HepG2 (cell line): ENCODE results near the gene ST8SIA1. TPM values are rescaled to one million over a fixed set of nuclear protein-coding genes. Genes with fewer than 3 reads are reported as not detected.

Source experiments
- ATAC-seq: fragments of 200-7000 bp; cut with Tn5 transposase; 3 replicates; pipeline ENCODE4 v1.9.1; 2020; ENCODE audit warnings: mild to moderate bottlenecking, moderate library complexity
- BruUV-seq: library from RNA; stranded (reverse); fragments of 400-500 nt; replicated peaks from 2 replicates; lab custom pipeline; 2021; lab: Mats Ljungman, UMichigan
- CTCF ChIA-PET: fragments of 300-600 bp; formaldehyde crosslinking; extraction: SDS; loops from one replicate; lab custom pipeline; 2021; ENCODE audit warnings: low total read pairs, inconsistent platforms, low intra/inter-chr PET ratio; lab: Yijun Ruan, JAX
- POLR2A ChIA-PET: fragments of 350-600 bp; sonication (Branson Sonifier 250); formaldehyde crosslinking; loops from one replicate; lab custom pipeline; 2020; ENCODE audit warnings: antibody characterized with exemption, inconsistent platforms; lab: Yijun Ruan, JAX
- DNase-seq: peaks from one replicate; pipeline ENCODE4 v3.0.0-alpha.2; 2015; ENCODE audit warnings: low spot score
- FAIRE-seq: peaks from 3 replicates; lab custom pipeline; 2011; peaks lifted over from hg19 to GRCh38; lab: Jason Lieb, UNC
- H2AFZ ChIP-seq: one replicate; pipeline ENCODE4 v1.6.1; 2011; ENCODE audit warnings: low read length, inconsistent platforms
- H3K27ac ChIP-seq: fragments of 300-600 bp; 3 replicates; pipeline ENCODE4 v1.8.0; 2011; ENCODE audit warnings: mixed run types, mild to moderate bottlenecking, mixed read lengths, low read length, inconsistent platforms; ENCODE audit not compliant: insufficient read depth; ENCODE audit errors: extremely low read length
- H3K27me3 ChIP-seq, 2 experiments: fragments of 200-600 bp in 1 of 2; 2 replicates in 1 of 2; 3 replicates in 1 of 2; pipeline versions ENCODE4 v1.6.0 to v1.8.0; 2011; ENCODE audit warnings: low read length in 2 of 2, mild to moderate bottlenecking in 2 of 2, moderate library complexity in 2 of 2, inconsistent platforms in 1 of 2; ENCODE audit not compliant: insufficient read depth in 2 of 2, control insufficient read depth in 1 of 2
- H3K36me3 ChIP-seq, 2 experiments: fragments of 200-600 bp in 1 of 2; replicated peaks in 1 of 2; 2 replicates in 1 of 2; 3 replicates in 1 of 2; pipeline versions ENCODE4 v1.5.1 to v1.8.0; 2011; ENCODE audit warnings: low read length in 2 of 2, inconsistent platforms in 1 of 2; ENCODE audit not compliant: insufficient read depth in 2 of 2, control insufficient read depth in 1 of 2
- H3K4me1 ChIP-seq: 2 replicates; pipeline ENCODE4 v1.5.1; 2012; ENCODE audit warnings: low read length, inconsistent platforms; ENCODE audit not compliant: insufficient read depth
- H3K4me2 ChIP-seq: 2 replicates; pipeline ENCODE4 v1.6.0; 2011; ENCODE audit warnings: low read depth, low read length, inconsistent platforms
- H3K4me3 ChIP-seq, 3 experiments: fragments of 200-600 bp in 1 of 3; sonication (generic), shearing (Covaris generic) in 1 of 3; replicated peaks in 1 of 3; 2 replicates each; pipeline ENCODE4 v1.5.1; 2011 to 2016; ENCODE audit warnings: low read length in 3 of 3, inconsistent platforms in 2 of 3, low read depth in 2 of 3, mild to moderate bottlenecking in 2 of 3, control low read depth in 1 of 3, mixed read lengths in 1 of 3; ENCODE audit not compliant: insufficient read depth in 1 of 3
- H3K79me2 ChIP-seq: one replicate; pipeline ENCODE4 v1.6.1; 2011; ENCODE audit warnings: low read length, inconsistent platforms; ENCODE audit not compliant: insufficient read depth
- H3K9ac ChIP-seq: 2 replicates; pipeline ENCODE4 v1.6.0; 2011; ENCODE audit warnings: mild to moderate bottlenecking, low read depth, low read length, inconsistent platforms; ENCODE audit not compliant: insufficient read depth
- H3K9me3 ChIP-seq: 2 replicates; pipeline ENCODE4 v1.5.1; 2012; ENCODE audit warnings: mild to moderate bottlenecking, low read length
- H4K20me1 ChIP-seq: 2 replicates; pipeline ENCODE4 v1.6.0; 2011; ENCODE audit warnings: inconsistent platforms, mild to moderate bottlenecking, low read length, moderate library complexity; ENCODE audit not compliant: insufficient read depth
- EHMT2 ChIP-seq: fragments of 200-600 bp; sonication (generic); IDR thresholded peaks from 2 replicates; pipeline ENCODE4 v1.7.0; 2017; ENCODE audit warnings: antibody characterized with exemption, low read depth, low read length, borderline replicate concordance
- IRX3 ChIP-seq: sonication (generic); formaldehyde crosslinking; IDR thresholded peaks from 2 replicates; pipeline ENCODE4 v1.8.1; 2023; ENCODE audit warnings: mild to moderate bottlenecking, low read depth, missing genetic modification reagents, borderline replicate concordance
- MIER3 ChIP-seq: IDR thresholded peaks from 2 replicates; pipeline ENCODE4 v1.6.1; 2016; ENCODE audit warnings: missing compliant biosample characterization, borderline replicate concordance
- NFRKB ChIP-seq: fragments of 450-650 bp; IDR thresholded peaks from 2 replicates; pipeline ENCODE4 v1.6.1; 2017
- RXRA ChIP-seq: sonication (generic); formaldehyde crosslinking; IDR thresholded peaks from 2 replicates; pipeline ENCODE4 v1.5.1; 2020; ENCODE audit warnings: missing genetic modification reagents
- SIX1 ChIP-seq: sonication (generic); formaldehyde crosslinking; IDR thresholded peaks from 2 replicates; pipeline ENCODE4 v1.4.0; 2020; ENCODE audit warnings: missing genetic modification reagents, borderline replicate concordance
- WGBS: methylation state at CpG from one replicate; pipeline ENCODE4 v1.1.6; 2017; ENCODE audit warnings: low lambda C conversion rate; 5-methylcytosine and 5-hydroxymethylcytosine counted together
- in situ Hi-C: cut with HindIII; loops from 2 replicates; pipeline ENCODE4 v1.10.0; 2017; ENCODE audit warnings: low pct_unique_long_range_greater_than_20kb; ENCODE audit not compliant: extremely low pct_ligation_motif_present
- intact Hi-C: fragments of 100-400 bp; cut with micrococcal nuclease; formaldehyde crosslinking; loops from one replicate; pipeline ENCODE4 v1.10.0; 2022; ENCODE audit not compliant: unreplicated experiment
- polyA plus RNA-seq, 8 experiments: library from polyadenylated mRNA; depleted of rRNA in 3 of 8; stranded (reverse) in 7 of 8; unstranded in 1 of 8; fragments of >200 nt; fragmentation: Illumina TruSeq in 4 of 8; extraction: Trizol in 4 of 8; gene quantifications; 2 replicates each; pipeline versions ENCODE4 v1.2.1 to v1.2.3, GENCODE V29; 2011 to 2016; ENCODE audit warnings: low read depth in 4 of 8, missing spikeins in 1 of 8, mixed read lengths in 1 of 8; ENCODE audit not compliant: insufficient read depth in 1 of 8
- total RNA-seq, 5 experiments: library from RNA; depleted of rRNA; stranded (reverse); fragments of >200 nt; fragmentation: Illumina TruSeq; extraction: Trizol; gene quantifications; 2 replicates each; pipeline ENCODE4 v1.2.3, GENCODE V29; 2016; ENCODE audit warnings: low read depth in 1 of 5
- TF ChIP-seq, protein P1 (sequence below): sonication (generic); formaldehyde crosslinking; IDR thresholded peaks from 2 replicates; pipeline ENCODE4 v1.4.0; 2020; ENCODE audit warnings: missing genetic modification reagents, mild to moderate bottlenecking, borderline replicate concordance
- TF ChIP-seq, protein P2 (sequence below): sonication (generic); formaldehyde crosslinking; IDR thresholded peaks from 2 replicates; pipeline ENCODE4 v1.4.0; 2020; ENCODE audit warnings: mild to moderate bottlenecking, missing genetic modification reagents
- TF ChIP-seq, protein P3 (sequence below): sonication (generic); formaldehyde crosslinking; IDR thresholded peaks from 2 replicates; pipeline ENCODE4 v1.4.0; 2020; ENCODE audit warnings: missing genetic modification reagents, borderline replicate concordance

ST8SIA1 gene
- total and polyA plus RNA-seq, 2 of the 13 experiments (the other 11 are each of a cell fraction or from before 2014, with no cell fraction given) = not detected

DNA sequence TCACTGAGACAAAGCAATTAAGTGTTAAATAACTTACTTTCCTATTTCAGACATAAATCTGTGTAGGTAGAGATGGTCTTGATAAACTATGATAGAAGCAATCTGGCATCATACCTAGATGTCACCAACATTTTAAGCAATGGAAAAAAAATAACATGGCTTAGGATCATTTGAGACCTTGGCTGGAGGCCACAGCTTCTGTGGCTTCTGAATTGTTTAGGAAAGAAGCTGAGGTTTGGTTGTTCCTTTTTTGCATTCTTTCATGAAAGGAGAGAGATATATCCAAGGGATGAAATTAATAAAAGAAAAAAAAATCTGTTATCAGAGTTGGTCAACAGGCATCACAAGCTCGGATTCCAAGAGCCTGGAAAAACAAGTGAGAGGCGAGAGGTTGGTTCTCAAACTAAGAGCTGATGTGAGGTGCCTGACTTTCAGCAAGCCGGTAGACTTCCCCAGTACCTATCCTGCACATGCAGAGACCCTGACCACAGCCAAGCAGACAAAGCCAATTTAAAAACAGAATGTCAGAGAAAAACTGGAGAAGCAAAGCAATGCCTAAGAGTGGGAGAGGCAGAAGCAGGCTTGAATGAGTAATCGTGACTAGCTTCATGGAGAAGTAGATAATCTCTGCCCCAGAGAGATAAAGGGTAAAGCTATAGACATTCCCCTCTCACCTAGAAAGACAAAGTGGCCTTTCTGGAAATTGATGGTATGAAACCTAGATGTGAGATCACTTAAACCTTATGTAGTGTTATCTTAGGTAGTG lies 43.4 kb upstream of the ST8SIA1 start:
- DNase-seq = no peak
- H2AFZ ChIP-seq = no peak overlapping the region
- H3K9ac ChIP-seq = no peak overlapping the region
- ChIA-PET POLR2A (no interaction called here), CTCF (no interaction called here)
- H3K79me2 ChIP-seq = no peaks in the 10 kb centered on the region
- intact Hi-C loops = no loop called here
- ATAC-seq = no peak
- H4K20me1 ChIP-seq = no peaks in the 10 kb centered on the region
- H3K4me2 ChIP-seq = no peak overlapping the region
- H3K9me3 ChIP-seq = no peaks in the 10 kb centered on the region
- no peak overlapping the region for H3K27ac ChIP-seq
- no peak for FAIRE-seq
- WGBS = 7% methylated on average over 4 of the region's 4 CpGs
- H3K36me3 ChIP-seq = no peaks in the 10 kb centered on the region
- no peak overlapping the region for H3K4me3 ChIP-seq
- H3K4me1 ChIP-seq = no peaks in the 10 kb centered on the region
- no peaks in the 10 kb centered on the region; a peak in 1 of 5 replicates for H3K27me3 ChIP-seq
- in situ Hi-C loops = no loop called here
- no TSS peak for BruUV-seq
- TF ChIP-seq, protein P1, sequence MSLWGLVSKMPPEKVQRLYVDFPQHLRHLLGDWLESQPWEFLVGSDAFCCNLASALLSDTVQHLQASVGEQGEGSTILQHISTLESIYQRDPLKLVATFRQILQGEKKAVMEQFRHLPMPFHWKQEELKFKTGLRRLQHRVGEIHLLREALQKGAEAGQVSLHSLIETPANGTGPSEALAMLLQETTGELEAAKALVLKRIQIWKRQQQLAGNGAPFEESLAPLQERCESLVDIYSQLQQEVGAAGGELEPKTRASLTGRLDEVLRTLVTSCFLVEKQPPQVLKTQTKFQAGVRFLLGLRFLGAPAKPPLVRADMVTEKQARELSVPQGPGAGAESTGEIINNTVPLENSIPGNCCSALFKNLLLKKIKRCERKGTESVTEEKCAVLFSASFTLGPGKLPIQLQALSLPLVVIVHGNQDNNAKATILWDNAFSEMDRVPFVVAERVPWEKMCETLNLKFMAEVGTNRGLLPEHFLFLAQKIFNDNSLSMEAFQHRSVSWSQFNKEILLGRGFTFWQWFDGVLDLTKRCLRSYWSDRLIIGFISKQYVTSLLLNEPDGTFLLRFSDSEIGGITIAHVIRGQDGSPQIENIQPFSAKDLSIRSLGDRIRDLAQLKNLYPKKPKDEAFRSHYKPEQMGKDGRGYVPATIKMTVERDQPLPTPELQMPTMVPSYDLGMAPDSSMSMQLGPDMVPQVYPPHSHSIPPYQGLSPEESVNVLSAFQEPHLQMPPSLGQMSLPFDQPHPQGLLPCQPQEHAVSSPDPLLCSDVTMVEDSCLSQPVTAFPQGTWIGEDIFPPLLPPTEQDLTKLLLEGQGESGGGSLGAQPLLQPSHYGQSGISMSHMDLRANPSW (CRISPR knock-in tag) = no peak
- TF ChIP-seq SIX1 (CRISPR knock-in tag) (no peak), MIER3 (CRISPR knock-in tag) (no peak), EHMT2 (no peak), NFRKB (no peak), RXRA (CRISPR knock-in tag) (no peak), IRX3 (CRISPR knock-in tag) (no peak)
- TF ChIP-seq, protein P2, sequence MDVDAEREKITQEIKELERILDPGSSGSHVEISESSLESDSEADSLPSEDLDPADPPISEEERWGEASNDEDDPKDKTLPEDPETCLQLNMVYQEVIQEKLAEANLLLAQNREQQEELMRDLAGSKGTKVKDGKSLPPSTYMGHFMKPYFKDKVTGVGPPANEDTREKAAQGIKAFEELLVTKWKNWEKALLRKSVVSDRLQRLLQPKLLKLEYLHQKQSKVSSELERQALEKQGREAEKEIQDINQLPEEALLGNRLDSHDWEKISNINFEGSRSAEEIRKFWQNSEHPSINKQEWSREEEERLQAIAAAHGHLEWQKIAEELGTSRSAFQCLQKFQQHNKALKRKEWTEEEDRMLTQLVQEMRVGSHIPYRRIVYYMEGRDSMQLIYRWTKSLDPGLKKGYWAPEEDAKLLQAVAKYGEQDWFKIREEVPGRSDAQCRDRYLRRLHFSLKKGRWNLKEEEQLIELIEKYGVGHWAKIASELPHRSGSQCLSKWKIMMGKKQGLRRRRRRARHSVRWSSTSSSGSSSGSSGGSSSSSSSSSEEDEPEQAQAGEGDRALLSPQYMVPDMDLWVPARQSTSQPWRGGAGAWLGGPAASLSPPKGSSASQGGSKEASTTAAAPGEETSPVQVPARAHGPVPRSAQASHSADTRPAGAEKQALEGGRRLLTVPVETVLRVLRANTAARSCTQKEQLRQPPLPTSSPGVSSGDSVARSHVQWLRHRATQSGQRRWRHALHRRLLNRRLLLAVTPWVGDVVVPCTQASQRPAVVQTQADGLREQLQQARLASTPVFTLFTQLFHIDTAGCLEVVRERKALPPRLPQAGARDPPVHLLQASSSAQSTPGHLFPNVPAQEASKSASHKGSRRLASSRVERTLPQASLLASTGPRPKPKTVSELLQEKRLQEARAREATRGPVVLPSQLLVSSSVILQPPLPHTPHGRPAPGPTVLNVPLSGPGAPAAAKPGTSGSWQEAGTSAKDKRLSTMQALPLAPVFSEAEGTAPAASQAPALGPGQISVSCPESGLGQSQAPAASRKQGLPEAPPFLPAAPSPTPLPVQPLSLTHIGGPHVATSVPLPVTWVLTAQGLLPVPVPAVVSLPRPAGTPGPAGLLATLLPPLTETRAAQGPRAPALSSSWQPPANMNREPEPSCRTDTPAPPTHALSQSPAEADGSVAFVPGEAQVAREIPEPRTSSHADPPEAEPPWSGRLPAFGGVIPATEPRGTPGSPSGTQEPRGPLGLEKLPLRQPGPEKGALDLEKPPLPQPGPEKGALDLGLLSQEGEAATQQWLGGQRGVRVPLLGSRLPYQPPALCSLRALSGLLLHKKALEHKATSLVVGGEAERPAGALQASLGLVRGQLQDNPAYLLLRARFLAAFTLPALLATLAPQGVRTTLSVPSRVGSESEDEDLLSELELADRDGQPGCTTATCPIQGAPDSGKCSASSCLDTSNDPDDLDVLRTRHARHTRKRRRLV (CRISPR knock-in tag) = no peak
- TF ChIP-seq, protein P3, sequence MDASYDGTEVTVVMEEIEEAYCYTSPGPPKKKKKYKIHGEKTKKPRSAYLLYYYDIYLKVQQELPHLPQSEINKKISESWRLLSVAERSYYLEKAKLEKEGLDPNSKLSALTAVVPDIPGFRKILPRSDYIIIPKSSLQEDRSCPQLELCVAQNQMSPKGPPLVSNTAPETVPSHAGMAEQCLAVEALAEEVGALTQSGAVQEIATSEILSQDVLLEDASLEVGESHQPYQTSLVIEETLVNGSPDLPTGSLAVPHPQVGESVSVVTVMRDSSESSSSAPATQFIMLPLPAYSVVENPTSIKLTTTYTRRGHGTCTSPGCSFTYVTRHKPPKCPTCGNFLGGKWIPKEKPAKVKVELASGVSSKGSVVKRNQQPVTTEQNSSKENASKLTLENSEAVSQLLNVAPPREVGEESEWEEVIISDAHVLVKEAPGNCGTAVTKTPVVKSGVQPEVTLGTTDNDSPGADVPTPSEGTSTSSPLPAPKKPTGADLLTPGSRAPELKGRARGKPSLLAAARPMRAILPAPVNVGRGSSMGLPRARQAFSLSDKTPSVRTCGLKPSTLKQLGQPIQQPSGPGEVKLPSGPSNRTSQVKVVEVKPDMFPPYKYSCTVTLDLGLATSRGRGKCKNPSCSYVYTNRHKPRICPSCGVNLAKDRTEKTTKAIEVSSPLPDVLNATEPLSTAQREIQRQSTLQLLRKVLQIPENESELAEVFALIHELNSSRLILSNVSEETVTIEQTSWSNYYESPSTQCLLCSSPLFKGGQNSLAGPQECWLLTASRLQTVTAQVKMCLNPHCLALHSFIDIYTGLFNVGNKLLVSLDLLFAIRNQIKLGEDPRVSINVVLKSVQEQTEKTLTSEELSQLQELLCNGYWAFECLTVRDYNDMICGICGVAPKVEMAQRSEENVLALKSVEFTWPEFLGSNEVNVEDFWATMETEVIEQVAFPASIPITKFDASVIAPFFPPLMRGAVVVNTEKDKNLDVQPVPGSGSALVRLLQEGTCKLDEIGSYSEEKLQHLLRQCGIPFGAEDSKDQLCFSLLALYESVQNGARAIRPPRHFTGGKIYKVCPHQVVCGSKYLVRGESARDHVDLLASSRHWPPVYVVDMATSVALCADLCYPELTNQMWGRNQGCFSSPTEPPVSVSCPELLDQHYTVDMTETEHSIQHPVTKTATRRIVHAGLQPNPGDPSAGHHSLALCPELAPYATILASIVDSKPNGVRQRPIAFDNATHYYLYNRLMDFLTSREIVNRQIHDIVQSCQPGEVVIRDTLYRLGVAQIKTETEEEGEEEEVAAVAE (CRISPR knock-in tag) = no peak
